HuH-7 (cell line): ENCODE measurements around the gene PPM1H.

Source experiments
- DNase-seq: peaks from one replicate; pipeline ENCODE4 v3.0.0; 2011; ENCODE audit warnings: low spot score

The PPM1H gene

DNA sequence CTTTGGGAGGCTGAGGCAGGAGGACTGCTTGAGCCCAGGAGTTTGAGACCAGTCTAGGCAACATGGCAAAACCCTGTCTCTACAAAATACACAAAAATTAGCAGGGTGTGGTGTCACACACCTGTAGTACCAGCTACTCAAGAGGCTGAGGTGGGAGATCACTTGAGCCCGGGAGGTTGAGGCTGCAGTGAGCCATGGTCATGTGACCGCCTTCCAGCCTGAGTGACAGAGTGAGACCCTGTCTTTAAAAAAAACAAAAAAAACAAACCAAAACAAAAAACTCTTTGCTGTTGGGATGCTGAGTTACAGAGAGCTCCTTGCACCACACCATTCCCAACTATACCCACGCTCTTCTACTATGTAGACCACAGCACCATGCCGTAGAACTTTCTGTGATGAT lies 221.2 kb downstream of the PPM1H start:
- no peak for DNase-seq

DNA sequence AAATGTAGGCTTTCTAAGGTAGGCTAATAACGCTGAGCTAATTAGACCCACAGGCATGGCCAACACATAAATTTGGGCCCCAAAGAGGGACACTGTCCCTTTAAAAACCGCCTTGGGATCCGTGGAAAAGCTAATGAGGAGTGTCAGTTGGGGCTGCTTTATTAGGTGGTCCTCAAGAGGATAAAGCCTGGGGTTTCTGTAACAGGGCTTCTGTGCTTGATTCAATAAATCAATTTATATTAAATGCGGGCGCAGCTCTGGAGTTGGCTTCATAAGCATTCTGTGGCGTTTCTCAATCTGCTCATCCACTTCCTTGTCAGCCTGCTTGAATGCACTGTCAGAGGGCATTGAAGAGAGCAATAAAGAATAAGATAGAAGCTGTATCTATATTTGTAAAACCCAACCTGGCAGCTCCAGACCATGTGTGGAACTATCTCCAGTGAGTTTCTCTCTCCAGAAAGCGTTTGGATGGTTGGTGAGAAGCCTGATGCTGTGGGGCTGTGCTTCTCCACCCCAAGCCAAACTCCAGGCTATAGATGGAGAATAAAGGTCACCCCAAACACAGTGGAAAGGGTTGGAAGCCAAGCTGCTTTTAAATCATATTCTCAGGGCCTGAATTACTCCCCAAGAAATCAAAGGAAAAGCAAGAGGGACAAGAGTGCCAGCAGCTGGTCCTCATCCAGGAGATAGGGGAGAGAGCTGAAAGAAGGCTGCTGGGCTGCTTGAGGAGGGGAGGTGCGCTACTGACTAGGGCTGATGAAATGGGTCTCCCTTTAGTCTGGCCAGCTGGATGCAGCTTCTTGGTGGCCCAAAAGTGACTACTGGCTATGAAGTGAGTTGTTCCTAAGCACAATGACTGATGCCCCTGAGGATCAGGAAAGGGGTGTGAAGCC lies 222.0 kb downstream of the PPM1H start:
- no peak for DNase-seq

GRCh38 chr12:62711631-62712241 lies 223.2 kb downstream of the PPM1H start:
- no peak for DNase-seq

DNA sequence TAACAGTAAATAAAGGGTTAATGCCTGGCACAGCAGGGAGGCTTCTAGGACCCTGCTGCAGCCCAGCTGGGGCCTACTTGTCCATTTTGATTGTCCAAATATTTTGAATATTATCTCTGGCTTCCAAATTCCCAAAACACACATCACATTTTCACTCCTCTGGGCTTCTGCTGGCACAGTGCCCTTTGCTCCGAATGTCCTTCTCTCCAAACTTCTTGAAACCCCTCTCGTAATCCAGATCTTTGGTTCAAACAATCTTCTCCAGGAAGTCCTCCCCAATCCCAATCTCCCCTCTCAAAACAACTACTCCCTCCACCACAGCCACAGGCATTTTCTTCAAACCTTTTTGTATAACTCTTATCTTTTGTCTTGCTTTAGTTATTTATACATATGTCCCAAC lies 225.6 kb downstream of the PPM1H start:
- no peak for DNase-seq

GRCh38 chr12:62707939-62708338 lies 227.0 kb downstream of the PPM1H start:
- no peak for DNase-seq

DNA sequence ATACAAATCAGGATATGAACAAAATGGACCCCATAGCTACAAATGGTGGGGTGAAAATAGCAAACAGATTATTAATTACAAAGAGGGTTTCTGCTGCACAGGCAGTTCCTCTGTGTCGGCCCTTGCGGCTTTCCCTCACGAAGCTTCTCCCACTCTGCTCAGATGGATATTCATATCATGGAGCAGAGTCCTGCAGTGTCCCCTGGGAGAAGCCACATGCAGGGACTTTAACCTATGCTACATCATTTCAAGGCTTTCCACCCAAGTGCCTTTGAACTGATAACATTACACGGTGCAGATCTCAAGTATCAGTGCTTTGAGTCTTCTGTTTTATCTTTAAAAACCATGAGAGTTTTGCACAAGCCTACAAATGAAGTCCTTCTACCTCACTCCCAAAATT lies 229.1 kb downstream of the PPM1H start:
- no peak for DNase-seq

- no peak for DNase-seq
These were observed 232.0 kb downstream of the PPM1H start for GRCh38 chr12:62703011-62703380.

DNA sequence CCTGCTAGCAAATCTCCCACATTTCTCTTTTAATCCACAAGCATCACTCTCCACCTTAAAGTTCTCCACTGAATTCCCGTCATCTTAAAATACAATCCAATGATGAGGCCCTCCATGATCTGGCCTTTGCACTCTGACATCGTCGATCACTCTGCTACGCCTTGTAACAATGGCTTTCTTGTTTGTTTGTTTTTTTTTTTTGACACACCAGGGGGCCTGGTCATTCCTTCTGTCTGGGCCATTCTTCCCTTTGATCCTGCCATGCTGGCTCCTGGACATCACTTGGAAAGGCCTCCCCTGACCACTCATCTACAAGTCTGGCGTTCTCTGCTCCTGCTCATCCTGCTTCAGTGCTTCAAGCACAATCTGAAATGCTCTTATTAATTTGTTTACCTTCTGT lies 233.5 kb downstream of the PPM1H start:
- no peak for DNase-seq

GRCh38 chr12:62700091-62700880 lies 234.7 kb downstream of the PPM1H start:
- no peak for DNase-seq

GRCh38 chr12:62698701-62699101 lies 236.2 kb downstream of the PPM1H start:
- DNase-seq = no peak

- DNase-seq = no peak
These were observed 237.1 kb downstream of the PPM1H start for GRCh38 chr12:62697893-62698292.

- no peak for DNase-seq
These were observed 239.3 kb downstream of the PPM1H start for GRCh38 chr12:62695696-62696095.

- no peak for DNase-seq
These were observed 240.3 kb downstream of the PPM1H start for GRCh38 chr12:62694632-62695031.

GRCh38 chr12:62694116-62694515 lies 240.8 kb downstream of the PPM1H start:
- DNase-seq = no peak

GRCh38 chr12:62693376-62694050 lies 241.4 kb downstream of the PPM1H start:
- no peak for DNase-seq

GRCh38 chr12:62692884-62693283 lies 242.1 kb downstream of the PPM1H start:
- no peak for DNase-seq

GRCh38 chr12:62691309-62691708 lies 243.6 kb downstream of the PPM1H start:
- no peak for DNase-seq

DNA sequence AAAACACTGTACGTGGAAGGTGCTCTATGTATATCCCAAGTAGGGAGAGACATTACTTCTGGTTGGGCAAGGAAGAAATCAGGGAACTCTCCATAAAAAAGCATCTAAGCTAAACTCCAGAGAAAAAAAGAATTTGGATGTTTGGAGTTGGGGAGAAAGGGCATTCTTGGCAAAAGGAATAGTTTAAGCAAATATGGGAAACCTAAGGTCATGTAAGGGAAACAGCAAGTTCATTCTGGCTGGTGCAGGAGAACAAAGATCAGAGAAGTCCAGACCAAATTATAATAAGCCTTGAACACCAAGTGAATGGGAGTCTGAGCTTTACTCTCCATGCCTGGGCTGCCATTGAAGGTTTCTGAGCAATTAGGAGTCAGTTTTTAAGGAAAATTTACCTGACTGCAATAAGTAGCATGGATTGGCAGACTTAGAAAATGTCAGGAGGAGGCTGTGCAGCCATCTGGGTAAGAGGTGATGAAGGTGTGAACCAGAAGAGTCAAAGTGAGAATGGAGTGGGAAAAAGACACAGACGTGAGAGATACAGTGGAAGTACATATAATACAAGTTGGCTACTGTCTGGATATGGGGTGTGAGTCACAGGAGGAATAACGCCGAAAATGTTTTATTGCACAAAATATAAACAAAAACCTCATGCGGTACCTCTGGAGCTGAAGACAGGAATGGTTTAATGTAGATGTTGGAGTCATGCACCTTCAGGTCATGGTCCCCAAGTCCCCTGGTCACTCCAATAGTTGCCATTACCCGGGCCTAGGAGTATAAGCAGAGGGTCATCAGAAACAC lies 245.7 kb downstream of the PPM1H start:
- DNase-seq = no peak

DNA sequence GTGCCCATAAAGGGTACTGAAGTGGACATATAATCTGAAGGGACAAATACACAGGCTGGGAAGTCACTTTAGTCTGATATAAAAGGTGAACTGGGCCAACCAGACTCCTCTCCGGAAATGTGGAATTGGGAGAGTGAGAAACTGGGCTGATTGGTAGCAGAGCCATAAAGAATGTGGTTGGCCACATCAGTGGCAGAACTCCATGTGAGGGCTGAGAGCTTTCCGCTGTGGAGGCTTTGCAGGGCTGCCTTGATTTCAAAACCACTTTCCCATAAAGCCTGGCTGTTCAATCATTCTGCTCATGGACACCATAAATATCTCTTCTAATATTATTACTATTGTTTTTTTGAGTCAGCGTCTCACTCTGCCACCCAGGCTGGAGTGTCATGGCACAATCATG lies 248.0 kb downstream of the PPM1H start:
- no peak for DNase-seq

DNA sequence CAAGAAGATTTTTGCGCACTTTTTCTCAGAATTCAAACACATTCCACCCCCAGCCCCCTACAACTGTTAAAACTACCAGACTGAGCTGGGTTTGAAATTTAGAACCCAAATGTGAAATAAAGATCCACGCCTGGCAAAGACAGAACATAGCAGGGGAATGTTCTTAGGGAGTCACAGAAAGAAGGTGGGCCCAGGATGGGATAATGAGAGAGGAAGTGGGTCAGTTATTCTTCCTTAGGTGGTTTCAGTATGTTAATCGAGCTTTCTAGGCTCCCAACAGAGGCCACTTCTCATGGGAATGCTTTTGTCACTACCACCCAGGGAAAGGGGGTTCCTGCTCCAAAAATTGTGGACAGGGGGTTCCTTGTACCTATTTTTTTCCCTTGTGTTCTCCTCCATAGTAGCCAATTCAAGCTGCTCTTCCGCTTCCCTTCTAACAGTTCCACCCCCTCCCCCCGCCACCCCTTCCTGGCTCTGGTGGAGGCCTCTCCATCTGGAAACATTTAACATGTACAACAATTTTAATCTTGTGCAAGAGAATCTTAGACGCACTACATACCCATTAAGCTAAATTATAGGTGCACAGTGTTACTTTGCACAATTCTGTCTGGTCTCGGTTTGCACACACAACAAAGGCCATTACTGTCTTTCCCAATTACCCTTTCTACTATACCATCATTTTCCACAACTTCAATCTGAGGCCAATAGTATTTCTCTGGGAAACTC lies 250.2 kb downstream of the PPM1H start:
- DNase-seq = no peak
